HG02759 (cell line): Measurements from ENCODE around the gene ABCC3.

ENCODE experiments used
- ATAC-seq: cut with Tn5 transposase; IDR thresholded peaks from one replicate; pipeline ENCODE4 v1.9.1; 2021; ENCODE audit warnings: mild to moderate bottlenecking, moderate library complexity; ENCODE audit not compliant: unreplicated experiment

ABCC3 gene

GRCh38 chr17:50641357-50641756, 6.7 kb downstream of the ABCC3 start:
- ATAC-seq: no peak

- ATAC-seq: no peak
Observed at GRCh38 chr17:50642071-50642721, 7.5 kb downstream of the ABCC3 start.

- no peak for ATAC-seq
Observed at GRCh38 chr17:50642722-50643656, 8.3 kb downstream of the ABCC3 start.

- no peak for ATAC-seq
Observed at GRCh38 chr17:50645748-50646682, 11.3 kb downstream of the ABCC3 start.

GRCh38 chr17:50647187-50647586, 12.5 kb downstream of the ABCC3 start:
- ATAC-seq: no peak

- no peak for ATAC-seq
Observed at GRCh38 chr17:50649042-50649908, 14.6 kb downstream of the ABCC3 start.

GRCh38 chr17:50651661-50652060, 17.0 kb downstream of the ABCC3 start:
- ATAC-seq: no peak

GRCh38 chr17:50653738-50654137, 19.1 kb downstream of the ABCC3 start:
- ATAC-seq: no peak

GRCh38 chr17:50656509-50656908, 21.8 kb downstream of the ABCC3 start:
- no peak for ATAC-seq

- ATAC-seq: no peak
Observed at GRCh38 chr17:50657054-50657453, 22.4 kb downstream of the ABCC3 start.

GRCh38 chr17:50657627-50658026, 22.9 kb downstream of the ABCC3 start:
- no peak for ATAC-seq

GRCh38 chr17:50658616-50659015, 23.9 kb downstream of the ABCC3 start:
- ATAC-seq: no peak

- ATAC-seq: no peak
Observed at GRCh38 chr17:50659179-50659578, 24.5 kb downstream of the ABCC3 start.

GRCh38 chr17:50660042-50660886, 25.6 kb downstream of the ABCC3 start:
- ATAC-seq: no peak

- ATAC-seq: no peak
Observed at GRCh38 chr17:50660887-50661345, 26.2 kb downstream of the ABCC3 start.

GRCh38 chr17:50661348-50661747, 26.7 kb downstream of the ABCC3 start:
- ATAC-seq: no peak

GRCh38 chr17:50661795-50662391, 27.2 kb downstream of the ABCC3 start:
- ATAC-seq: no peak

- no peak for ATAC-seq
Observed at GRCh38 chr17:50662632-50663225, 28.0 kb downstream of the ABCC3 start.
